Measurements from ENCODE around the gene P3H1. TPM values are rescaled to one million over a fixed set of nuclear protein-coding genes. Genes with fewer than 3 reads are reported as not detected.
"Not testable (repeated sequence)": the region's sequence is repeated elsewhere in the genome, so short reads cannot be mapped to it uniquely, and the experiment has no call there.

Gene P3H1
- total and polyA plus RNA-seq, 12 donors = 5.0 to 31.4 (median 9.0) TPM

DNA sequence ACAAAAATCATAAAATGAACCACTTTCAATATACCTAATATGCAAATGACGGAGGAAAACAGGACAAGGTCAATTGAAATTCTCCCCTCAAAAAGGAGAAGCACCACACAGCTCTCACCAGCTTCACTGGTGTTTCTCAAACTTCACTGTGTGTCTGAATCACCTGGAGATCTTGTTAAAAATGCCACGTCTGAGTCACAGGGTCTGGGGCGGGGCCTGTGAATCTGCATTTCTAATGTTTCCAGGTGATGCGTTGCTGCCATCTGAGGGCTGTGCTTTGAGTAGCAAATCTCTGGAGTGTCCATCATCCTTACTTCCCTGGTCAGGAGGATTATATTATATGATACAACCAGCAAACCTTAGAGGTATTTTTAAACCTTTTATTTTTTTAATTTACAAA is 35.8 kb downstream of the P3H1 start:
- H3K27ac ChIP-seq = no peak overlapping the region
- no peaks in the 10 kb centered on the region for H3K27me3 ChIP-seq
- no peaks in the 10 kb centered on the region for H3K9me3 ChIP-seq
- no peaks in the 10 kb centered on the region for H3K36me3 ChIP-seq
- no peak for TF ChIP-seq CTCF (IDR thresholded peaks at IDR 0.05)
- H3K4me3 ChIP-seq = no peak overlapping the region
- intact Hi-C loops (cut with DNase I) = no loop called here
- no peaks in the 10 kb centered on the region for H3K4me1 ChIP-seq
- no peak for DNase-seq
- WGBS, 2 donors = 71 to 72% methylated on average over 4 of the region's 4 CpGs
- ATAC-seq = no peak

DNA sequence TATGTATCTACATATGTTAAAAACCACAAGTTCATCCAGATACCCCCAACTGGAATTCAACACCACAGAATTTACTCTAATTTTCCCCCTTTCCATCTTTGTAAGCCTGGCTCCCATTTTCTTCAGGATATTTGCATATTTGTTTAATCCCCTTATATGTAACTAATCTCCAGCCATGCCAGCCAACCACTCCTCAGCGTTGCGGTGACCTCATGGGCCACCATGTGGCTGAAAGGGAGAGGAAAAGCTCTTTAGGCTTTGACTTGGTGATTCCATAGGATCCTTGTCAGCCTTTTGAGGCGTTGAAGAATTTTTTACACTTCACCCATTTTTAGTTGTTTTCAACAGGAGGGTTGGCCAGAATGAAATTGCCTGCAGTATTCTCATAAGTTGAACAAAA is 36.8 kb downstream of the P3H1 start:
- Histone ChIP-seq H3K4me3 (no peak overlapping the region), H3K36me3 (no peaks in the 10 kb centered on the region), H3K27me3 (no peaks in the 10 kb centered on the region), H3K9me3 (no peaks in the 10 kb centered on the region), H3K4me1 (no peaks in the 10 kb centered on the region), H3K27ac (no peak overlapping the region)
- DNase-seq (no peak), ATAC-seq (no peak)
- no peak for TF ChIP-seq CTCF (IDR thresholded peaks at IDR 0.05)
- intact Hi-C loops (cut with DNase I) = no loop called here
- WGBS, 2 donors = 84 to 90% methylated on average over 3 of the region's 3 CpGs

DNA sequence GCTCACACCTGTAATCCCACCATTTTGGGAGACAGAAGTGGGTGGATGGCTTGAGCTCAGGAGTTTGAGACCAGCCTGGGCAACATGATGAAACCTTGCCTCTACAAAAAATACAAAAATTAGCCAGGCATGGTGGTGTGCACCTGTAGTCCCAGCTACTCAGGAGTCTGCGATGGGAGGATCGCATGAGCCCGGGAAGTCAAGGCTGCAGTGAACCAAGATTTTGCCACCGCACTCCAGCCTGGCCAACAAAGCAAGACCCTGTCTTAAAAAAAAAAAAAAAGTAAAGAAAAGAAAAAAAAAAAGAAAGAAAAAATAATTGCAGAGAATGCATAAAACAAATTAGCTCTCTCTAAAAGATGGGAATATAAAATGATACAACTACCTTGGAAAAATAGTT is 41.0 kb downstream of the P3H1 start:
- H3K27me3 ChIP-seq; ATAC-seq; H3K9me3 ChIP-seq; DNase-seq; H3K4me3 ChIP-seq; H3K36me3 ChIP-seq; H3K27ac ChIP-seq; intact Hi-C loops (cut with DNase I); H3K4me1 ChIP-seq: not testable (repeated sequence)
- 99 to 100% methylated on average over 4 of the region's 4 CpGs for WGBS, 2 donors

GRCh38 chr1:42723511-42723910 is 43.3 kb downstream of the P3H1 start:
- Histone ChIP-seq H3K27me3 (no peaks in the 10 kb centered on the region), H3K9me3 (no peaks in the 10 kb centered on the region), H3K36me3 (no peaks in the 10 kb centered on the region), H3K4me1 (no peaks in the 10 kb centered on the region), H3K27ac (no peak overlapping the region), H3K4me3 (no peak overlapping the region)
- intact Hi-C loops (cut with DNase I) = no loop called here
- 82 to 87% methylated on average over 6 of the region's 6 CpGs for WGBS, 2 donors
- ATAC-seq (no peak), DNase-seq (no peak)
- TF ChIP-seq CTCF (IDR thresholded peaks at IDR 0.05) = no peak

GRCh38 chr1:42722403-42722802 is 44.4 kb downstream of the P3H1 start:
- not testable (repeated sequence) for H3K4me1 ChIP-seq

GRCh38 chr1:42721926-42722325 is 44.9 kb downstream of the P3H1 start:
- 94 to 98% methylated on average over 3 of the region's 3 CpGs for WGBS, 2 donors
- Histone ChIP-seq H3K36me3 (no peaks in the 10 kb centered on the region), H3K4me1 (no peaks in the 10 kb centered on the region), H3K9me3 (no peaks in the 10 kb centered on the region), H3K27me3 (no peaks in the 10 kb centered on the region), H3K27ac (no peak overlapping the region), H3K4me3 (no peak overlapping the region)
- no peak for TF ChIP-seq CTCF (IDR thresholded peaks at IDR 0.05)
- intact Hi-C loops (cut with DNase I) = no loop called here
- DNase-seq (no peak), ATAC-seq (no peak)

More at GRCh38 chr1:42722403-42722802, 44.4 kb downstream of the P3H1 start:
- ATAC-seq; intact Hi-C loops (cut with DNase I); H3K4me3 ChIP-seq; H3K27ac ChIP-seq; H3K9me3 ChIP-seq; DNase-seq; H3K27me3 ChIP-seq; H3K36me3 ChIP-seq: not testable (repeated sequence)
- 96 to 100% methylated on average over 2 of the region's 2 CpGs for WGBS, 2 donors

Data from heart right ventricle (tissue), 16 donors.